ENCODE data around the gene GBE1. TPM values are rescaled to one million over a fixed set of nuclear protein-coding genes. Genes with fewer than 3 reads are reported as not detected.
"Not testable (repeated sequence)": the region's sequence is repeated elsewhere in the genome, so short reads cannot be mapped to it uniquely, and the experiment has no call there.

GBE1 gene
- total RNA-seq, 1 donor: 184 TPM

- DNase-seq (ENCODE audit: insufficient read length, low spot score, missing footprints): peak; percentile 37
- Histone ChIP-seq H3K27me3 (ENCODE audit: insufficient read depth, low read length) (no peaks in the 10 kb centered on the region), H3K36me3 (ENCODE audit: insufficient read depth, low read length) (peaks cover 23% of the 10 kb centered on the region), H3K4me1 (ENCODE audit: insufficient read depth, low read length) (peaks cover 29% of the 10 kb centered on the region), H3K9me3 (ENCODE audit: low read depth, low read length) (no peaks in the 10 kb centered on the region), H3K4me2 (ENCODE audit: insufficient read depth, low read length) (peak overlapping the region; percentile 18), H2AFZ (ENCODE audit: low read length) (no peak overlapping the region), H3K27ac (ENCODE audit: low read depth, low read length) (peak overlapping the region; percentile 44), H3K79me2 (ENCODE audit: insufficient read depth, low read length) (peaks cover 80% of the 10 kb centered on the region), H3K4me3 (ENCODE audit: insufficient read depth, low read length) (no peak overlapping the region), H4K20me1 (ENCODE audit: insufficient read depth, low read length) (no peaks in the 10 kb centered on the region)
- TF ChIP-seq, protein P1, sequence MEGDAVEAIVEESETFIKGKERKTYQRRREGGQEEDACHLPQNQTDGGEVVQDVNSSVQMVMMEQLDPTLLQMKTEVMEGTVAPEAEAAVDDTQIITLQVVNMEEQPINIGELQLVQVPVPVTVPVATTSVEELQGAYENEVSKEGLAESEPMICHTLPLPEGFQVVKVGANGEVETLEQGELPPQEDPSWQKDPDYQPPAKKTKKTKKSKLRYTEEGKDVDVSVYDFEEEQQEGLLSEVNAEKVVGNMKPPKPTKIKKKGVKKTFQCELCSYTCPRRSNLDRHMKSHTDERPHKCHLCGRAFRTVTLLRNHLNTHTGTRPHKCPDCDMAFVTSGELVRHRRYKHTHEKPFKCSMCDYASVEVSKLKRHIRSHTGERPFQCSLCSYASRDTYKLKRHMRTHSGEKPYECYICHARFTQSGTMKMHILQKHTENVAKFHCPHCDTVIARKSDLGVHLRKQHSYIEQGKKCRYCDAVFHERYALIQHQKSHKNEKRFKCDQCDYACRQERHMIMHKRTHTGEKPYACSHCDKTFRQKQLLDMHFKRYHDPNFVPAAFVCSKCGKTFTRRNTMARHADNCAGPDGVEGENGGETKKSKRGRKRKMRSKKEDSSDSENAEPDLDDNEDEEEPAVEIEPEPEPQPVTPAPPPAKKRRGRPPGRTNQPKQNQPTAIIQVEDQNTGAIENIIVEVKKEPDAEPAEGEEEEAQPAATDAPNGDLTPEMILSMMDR (IDR thresholded peaks at IDR 0.05; ENCODE audit: extremely low read depth, low read depth, low read length): no peak
Observed at GRCh38 chr3:81758275-81758674, 3.2 kb downstream of the GBE1 start.

DNA sequence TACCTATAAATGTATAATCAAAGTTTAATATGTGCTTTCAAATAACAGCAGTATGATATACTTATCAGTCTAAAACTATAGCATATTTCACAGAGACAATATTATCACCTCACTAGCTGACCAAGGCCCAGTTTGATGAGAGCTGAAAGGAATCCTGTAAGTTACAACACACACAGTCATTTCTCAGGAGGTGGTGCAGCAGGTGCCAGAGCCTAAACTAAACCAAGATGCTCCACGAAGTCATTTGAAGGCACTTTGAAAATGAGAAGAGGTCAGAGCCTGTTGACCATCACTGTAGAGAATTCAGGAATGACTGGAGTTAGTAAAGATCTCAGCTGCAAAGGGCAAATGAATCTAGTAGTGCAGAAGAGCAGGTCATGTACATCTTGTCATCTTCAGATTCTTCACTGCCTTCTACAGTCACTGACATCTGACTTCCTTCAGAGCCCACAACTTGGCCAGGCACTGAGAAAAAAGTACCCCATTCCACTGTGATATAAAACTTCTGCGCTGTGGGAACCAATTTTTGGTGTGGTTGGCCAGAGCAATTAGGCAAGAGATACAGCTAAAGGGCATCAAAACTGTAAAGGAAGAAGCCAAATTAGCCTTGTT, 7.9 kb downstream of the GBE1 start:
- H3K4me1 ChIP-seq (ENCODE audit: insufficient read depth, low read length): peaks cover 20% of the 10 kb centered on the region
- peaks cover 88% of the 10 kb centered on the region for H3K79me2 ChIP-seq (ENCODE audit: insufficient read depth, low read length)
- H3K4me2 ChIP-seq (ENCODE audit: insufficient read depth, low read length): no peak overlapping the region
- no peaks in the 10 kb centered on the region for H3K9me3 ChIP-seq (ENCODE audit: low read depth, low read length)
- no peak overlapping the region for H3K4me3 ChIP-seq (ENCODE audit: insufficient read depth, low read length)
- H3K27me3 ChIP-seq (ENCODE audit: insufficient read depth, low read length): no peaks in the 10 kb centered on the region
- H3K27ac ChIP-seq (ENCODE audit: low read depth, low read length): no peak overlapping the region
- no peak for DNase-seq (ENCODE audit: insufficient read length, low spot score, missing footprints)
- H3K36me3 ChIP-seq (ENCODE audit: insufficient read depth, low read length): peaks cover 16% of the 10 kb centered on the region
- H4K20me1 ChIP-seq (ENCODE audit: insufficient read depth, low read length): no peaks in the 10 kb centered on the region
- no peak overlapping the region for H2AFZ ChIP-seq (ENCODE audit: low read length)
- TF ChIP-seq, protein P1 (IDR thresholded peaks at IDR 0.05; ENCODE audit: extremely low read depth, low read depth, low read length): no peak

- no peaks in the 10 kb centered on the region for H4K20me1 ChIP-seq (ENCODE audit: insufficient read depth, low read length)
- no peak overlapping the region for H3K27ac ChIP-seq (ENCODE audit: low read depth, low read length)
- no peak overlapping the region for H3K4me2 ChIP-seq (ENCODE audit: insufficient read depth, low read length)
- no peaks in the 10 kb centered on the region for H3K9me3 ChIP-seq (ENCODE audit: low read depth, low read length)
- no peak overlapping the region for H2AFZ ChIP-seq (ENCODE audit: low read length)
- H3K27me3 ChIP-seq (ENCODE audit: insufficient read depth, low read length): no peaks in the 10 kb centered on the region
- TF ChIP-seq, protein P1 (IDR thresholded peaks at IDR 0.05; ENCODE audit: extremely low read depth, low read depth, low read length): no peak
- H3K36me3 ChIP-seq (ENCODE audit: insufficient read depth, low read length): peaks cover 12% of the 10 kb centered on the region
- peaks cover 87% of the 10 kb centered on the region for H3K79me2 ChIP-seq (ENCODE audit: insufficient read depth, low read length)
- DNase-seq (ENCODE audit: insufficient read length, low spot score, missing footprints): no peak
- H3K4me1 ChIP-seq (ENCODE audit: insufficient read depth, low read length): peaks cover 14% of the 10 kb centered on the region
- H3K4me3 ChIP-seq (ENCODE audit: insufficient read depth, low read length): no peak overlapping the region
Observed at GRCh38 chr3:81752604-81753003, 8.8 kb downstream of the GBE1 start.

- H3K79me2 ChIP-seq (ENCODE audit: insufficient read depth, low read length): peaks cover 68% of the 10 kb centered on the region
- H3K9me3 ChIP-seq (ENCODE audit: low read depth, low read length): no peaks in the 10 kb centered on the region
- H2AFZ ChIP-seq (ENCODE audit: low read length): no peak overlapping the region
- TF ChIP-seq, protein P1 (IDR thresholded peaks at IDR 0.05; ENCODE audit: extremely low read depth, low read depth, low read length): no peak
- H3K27ac ChIP-seq (ENCODE audit: low read depth, low read length): peak overlapping the region; percentile 15
- DNase-seq (ENCODE audit: insufficient read length, low spot score, missing footprints): peak; percentile 69
- no peaks in the 10 kb centered on the region for H3K27me3 ChIP-seq (ENCODE audit: insufficient read depth, low read length)
- H3K4me3 ChIP-seq (ENCODE audit: insufficient read depth, low read length): no peak overlapping the region
- H4K20me1 ChIP-seq (ENCODE audit: insufficient read depth, low read length): no peaks in the 10 kb centered on the region
- peaks cover 33% of the 10 kb centered on the region for H3K4me1 ChIP-seq (ENCODE audit: insufficient read depth, low read length)
- H3K36me3 ChIP-seq (ENCODE audit: insufficient read depth, low read length): peaks cover 7% of the 10 kb centered on the region
- peak overlapping the region; percentile 19 for H3K4me2 ChIP-seq (ENCODE audit: insufficient read depth, low read length)
Observed at GRCh38 chr3:81749265-81749664, 12.2 kb downstream of the GBE1 start.

DNA sequence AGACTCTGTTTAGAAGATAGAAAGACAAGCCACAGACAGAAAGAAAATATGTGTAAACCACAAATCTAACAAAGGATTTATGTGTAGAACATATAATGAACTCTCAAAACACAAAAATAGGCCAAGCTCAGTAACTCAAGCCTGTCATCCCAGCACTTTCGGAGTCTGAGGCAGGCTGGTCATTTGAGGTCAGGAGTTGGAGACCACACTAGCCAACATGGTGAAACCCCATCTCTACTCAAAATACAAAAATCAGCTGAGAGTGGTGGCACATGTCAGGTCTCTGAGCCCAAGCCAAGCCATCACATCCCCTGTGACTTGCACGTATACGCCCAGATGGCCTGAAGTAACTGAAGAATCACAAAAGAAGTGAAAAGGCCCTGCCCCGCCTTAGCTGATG, 14.2 kb downstream of the GBE1 start:
- H2AFZ ChIP-seq (ENCODE audit: low read length); H3K27me3 ChIP-seq (ENCODE audit: insufficient read depth, low read length); H4K20me1 ChIP-seq (ENCODE audit: insufficient read depth, low read length); H3K9me3 ChIP-seq (ENCODE audit: low read depth, low read length); DNase-seq (ENCODE audit: insufficient read length, low spot score, missing footprints); H3K36me3 ChIP-seq (ENCODE audit: insufficient read depth, low read length); H3K4me3 ChIP-seq (ENCODE audit: insufficient read depth, low read length); H3K4me2 ChIP-seq (ENCODE audit: insufficient read depth, low read length): not testable (repeated sequence)
- Histone ChIP-seq H3K4me1 (ENCODE audit: insufficient read depth, low read length) (peaks cover 49% of the 10 kb centered on the region), H3K27ac (ENCODE audit: low read depth, low read length) (peak overlapping the region; percentile 29), H3K79me2 (ENCODE audit: insufficient read depth, low read length) (peaks cover 57% of the 10 kb centered on the region)
